Measurements from ENCODE around the gene CCDC159.

CCDC159 gene

DNA sequence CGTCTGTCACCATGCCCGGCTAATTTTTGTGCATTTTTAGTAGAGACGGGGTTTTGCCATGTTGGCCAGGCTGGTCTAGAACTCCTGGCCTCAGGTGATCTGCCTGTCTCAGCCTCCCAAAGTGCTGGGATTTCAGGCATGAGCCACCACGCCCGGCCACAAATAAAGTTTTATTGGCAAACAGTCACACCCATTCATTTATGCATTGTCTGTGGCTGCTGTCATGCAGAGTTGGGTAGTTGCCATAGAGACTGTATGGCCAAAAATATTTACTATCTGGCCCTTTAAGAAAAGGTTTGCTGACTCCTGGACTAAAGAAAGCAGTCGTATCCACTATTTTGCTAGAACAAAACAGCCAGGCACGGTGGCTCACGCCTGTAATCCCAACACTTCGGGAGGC, 12.5 kb upstream of the CCDC159 start:
- TF ChIP-seq TEAD4 (IDR thresholded peaks at IDR 0.05) = peak; percentile 43
- TF ChIP-seq TCF12 (IDR thresholded peaks at IDR 0.05; ENCODE audit: low read depth) = 0 out of 2 replicates have a peak, but pooled peaks have one; percentile 26
- TF ChIP-seq, protein P1, sequence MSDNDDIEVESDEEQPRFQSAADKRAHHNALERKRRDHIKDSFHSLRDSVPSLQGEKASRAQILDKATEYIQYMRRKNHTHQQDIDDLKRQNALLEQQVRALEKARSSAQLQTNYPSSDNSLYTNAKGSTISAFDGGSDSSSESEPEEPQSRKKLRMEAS (IDR thresholded peaks at IDR 0.05) = peak; percentile 24; the same call in 1 of the 2 replicates
- TF ChIP-seq NFIC (IDR thresholded peaks at IDR 0.05) = 0 out of 2 replicates have a peak, but pooled peaks have one; percentile 26
- TF ChIP-seq EP300 (IDR thresholded peaks at IDR 0.05; ENCODE audit: borderline replicate concordance) = peak; percentile 12; the same call in 1 of the 2 replicates

GRCh38 chr19:11335449-11336146, 10.7 kb upstream of the CCDC159 start:
- no peak for TF ChIP-seq NFIC (IDR thresholded peaks at IDR 0.05)

DNA sequence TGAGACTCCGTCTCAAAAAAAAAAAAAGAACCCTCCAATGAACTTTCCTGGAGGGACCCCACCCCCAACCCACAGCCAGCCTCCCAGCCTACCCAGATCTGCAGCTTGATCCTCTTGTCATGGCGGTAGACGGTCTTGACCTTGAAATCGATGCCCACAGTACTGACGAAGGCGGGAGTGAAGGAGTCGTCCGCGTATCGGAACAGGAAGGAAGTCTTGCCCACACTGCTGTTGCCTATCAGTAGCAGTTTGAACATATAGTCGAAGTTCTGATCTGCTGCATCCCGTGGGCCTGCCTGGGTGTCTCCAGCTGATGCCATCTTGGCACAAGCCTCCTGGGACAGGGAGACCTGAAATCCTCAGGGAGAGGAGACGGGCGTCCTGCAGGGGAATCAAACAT, 9.2 kb upstream of the CCDC159 start:
- TF ChIP-seq, protein P1 (IDR thresholded peaks at IDR 0.05) = no peak
- TF ChIP-seq EGR1 (IDR thresholded peaks at IDR 0.05) (no peak), NFIC (IDR thresholded peaks at IDR 0.05) (no peak), USF1 (IDR thresholded peaks at IDR 0.05) (no peak), CEBPB (IDR thresholded peaks at IDR 0.05) (no peak), CREB1 (IDR thresholded peaks at IDR 0.05; ENCODE audit: low read depth) (no peak), TCF12 (IDR thresholded peaks at IDR 0.05; ENCODE audit: low read depth) (no peak), EP300 (IDR thresholded peaks at IDR 0.05; ENCODE audit: borderline replicate concordance) (no peak), YY1 (IDR thresholded peaks at IDR 0.05; ENCODE audit: low read depth) (no peak), TEAD4 (IDR thresholded peaks at IDR 0.05) (no peak), ZBTB7A (IDR thresholded peaks at IDR 0.05; ENCODE audit: low read depth) (no peak)
- TF ChIP-seq, protein P2, sequence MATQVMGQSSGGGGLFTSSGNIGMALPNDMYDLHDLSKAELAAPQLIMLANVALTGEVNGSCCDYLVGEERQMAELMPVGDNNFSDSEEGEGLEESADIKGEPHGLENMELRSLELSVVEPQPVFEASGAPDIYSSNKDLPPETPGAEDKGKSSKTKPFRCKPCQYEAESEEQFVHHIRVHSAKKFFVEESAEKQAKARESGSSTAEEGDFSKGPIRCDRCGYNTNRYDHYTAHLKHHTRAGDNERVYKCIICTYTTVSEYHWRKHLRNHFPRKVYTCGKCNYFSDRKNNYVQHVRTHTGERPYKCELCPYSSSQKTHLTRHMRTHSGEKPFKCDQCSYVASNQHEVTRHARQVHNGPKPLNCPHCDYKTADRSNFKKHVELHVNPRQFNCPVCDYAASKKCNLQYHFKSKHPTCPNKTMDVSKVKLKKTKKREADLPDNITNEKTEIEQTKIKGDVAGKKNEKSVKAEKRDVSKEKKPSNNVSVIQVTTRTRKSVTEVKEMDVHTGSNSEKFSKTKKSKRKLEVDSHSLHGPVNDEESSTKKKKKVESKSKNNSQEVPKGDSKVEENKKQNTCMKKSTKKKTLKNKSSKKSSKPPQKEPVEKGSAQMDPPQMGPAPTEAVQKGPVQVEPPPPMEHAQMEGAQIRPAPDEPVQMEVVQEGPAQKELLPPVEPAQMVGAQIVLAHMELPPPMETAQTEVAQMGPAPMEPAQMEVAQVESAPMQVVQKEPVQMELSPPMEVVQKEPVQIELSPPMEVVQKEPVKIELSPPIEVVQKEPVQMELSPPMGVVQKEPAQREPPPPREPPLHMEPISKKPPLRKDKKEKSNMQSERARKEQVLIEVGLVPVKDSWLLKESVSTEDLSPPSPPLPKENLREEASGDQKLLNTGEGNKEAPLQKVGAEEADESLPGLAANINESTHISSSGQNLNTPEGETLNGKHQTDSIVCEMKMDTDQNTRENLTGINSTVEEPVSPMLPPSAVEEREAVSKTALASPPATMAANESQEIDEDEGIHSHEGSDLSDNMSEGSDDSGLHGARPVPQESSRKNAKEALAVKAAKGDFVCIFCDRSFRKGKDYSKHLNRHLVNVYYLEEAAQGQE (IDR thresholded peaks at IDR 0.05; ENCODE audit: low read depth) = no peak

GRCh38 chr19:11338121-11338520, 8.2 kb upstream of the CCDC159 start:
- TF ChIP-seq, protein P2 (IDR thresholded peaks at IDR 0.05; ENCODE audit: low read depth) = no peak
- TF ChIP-seq YY1 (IDR thresholded peaks at IDR 0.05; ENCODE audit: low read depth) (no peak), TAF1 (IDR thresholded peaks at IDR 0.05; ENCODE audit: low read depth) (no peak), CREB1 (IDR thresholded peaks at IDR 0.05; ENCODE audit: low read depth) (no peak), TCF12 (IDR thresholded peaks at IDR 0.05; ENCODE audit: low read depth) (no peak), RAD21 (IDR thresholded peaks at IDR 0.05; ENCODE audit: low read depth) (no peak), TEAD4 (IDR thresholded peaks at IDR 0.05) (no peak), EGR1 (IDR thresholded peaks at IDR 0.05) (no peak), EP300 (IDR thresholded peaks at IDR 0.05; ENCODE audit: borderline replicate concordance) (no peak), FOXM1 (IDR thresholded peaks at IDR 0.05; ENCODE audit: borderline replicate concordance, low read depth) (no peak), ZBTB7A (IDR thresholded peaks at IDR 0.05; ENCODE audit: low read depth) (no peak), USF1 (IDR thresholded peaks at IDR 0.05) (no peak), NFIC (IDR thresholded peaks at IDR 0.05) (no peak), CEBPB (IDR thresholded peaks at IDR 0.05) (no peak)
- TF ChIP-seq, protein P1 (IDR thresholded peaks at IDR 0.05) = no peak

- no peak for TF ChIP-seq EGR1 (IDR thresholded peaks at IDR 0.05)
- no peak for TF ChIP-seq EP300 (IDR thresholded peaks at IDR 0.05; ENCODE audit: borderline replicate concordance)
- TF ChIP-seq CREB1 (IDR thresholded peaks at IDR 0.05; ENCODE audit: low read depth) = no peak
- no peak for TF ChIP-seq TAF1 (IDR thresholded peaks at IDR 0.05; ENCODE audit: low read depth)
- TF ChIP-seq TCF12 (IDR thresholded peaks at IDR 0.05; ENCODE audit: low read depth) = no peak
- TF ChIP-seq RAD21 (IDR thresholded peaks at IDR 0.05; ENCODE audit: low read depth) = no peak
- no peak for TF ChIP-seq ZBTB7A (IDR thresholded peaks at IDR 0.05; ENCODE audit: low read depth)
- TF ChIP-seq USF1 (IDR thresholded peaks at IDR 0.05) = no peak
- TF ChIP-seq NFIC (IDR thresholded peaks at IDR 0.05) = no peak
- TF ChIP-seq CEBPB (IDR thresholded peaks at IDR 0.05) = no peak
- no peak for TF ChIP-seq YY1 (IDR thresholded peaks at IDR 0.05; ENCODE audit: low read depth)
- TF ChIP-seq, protein P2 (IDR thresholded peaks at IDR 0.05; ENCODE audit: low read depth) = no peak
- TF ChIP-seq, protein P1 (IDR thresholded peaks at IDR 0.05) = no peak
Measured at GRCh38 chr19:11338569-11339253, 7.6 kb upstream of the CCDC159 start.
